Measurements from ENCODE around the gene NHS. TPM values are rescaled to one million over a fixed set of nuclear protein-coding genes. Genes with fewer than 3 reads are reported as not detected.

Gene NHS
- total RNA-seq, 4 donors from 2014 or later: 6.9 to 16.9 (median 9.9) TPM

GRCh38 chrX:17656035-17656418 is 281.0 kb downstream of the NHS start:
- Histone ChIP-seq H3K27me3 (no peaks in the 10 kb centered on the region), H3K4me1 (peaks cover 0 to 10% of the 10 kb centered on the region in 2 donors), H3K9me3 (no peaks in the 10 kb centered on the region), H3K36me3 (no peaks in the 10 kb centered on the region), H3K27ac (no peak overlapping the region), H3K4me3 (replicated peaks in 1 of 3) (peak overlapping the region in 1 of 3 donors; percentile 5)
- 0% methylated on average over 2 to 6 of the region's 36 CpGs for WGBS, 2 donors
- TF ChIP-seq CTCF (IDR thresholded peaks at IDR 0.05) (no peak), POLR2A (IDR thresholded peaks at IDR 0.05) (no peak)
- intact Hi-C loops (cut with DNase I): no loop called here
- DNase-seq: peak; percentile 9 to 15

- H3K27ac ChIP-seq: no peak overlapping the region
- no peak for TF ChIP-seq CTCF (IDR thresholded peaks at IDR 0.05)
- no peak for TF ChIP-seq POLR2A (IDR thresholded peaks at IDR 0.05)
- intact Hi-C loops (cut with DNase I): no loop called here
- no peaks in the 10 kb centered on the region for H3K36me3 ChIP-seq
- no peaks in the 10 kb centered on the region for H3K9me3 ChIP-seq
- H3K4me3 ChIP-seq (replicated peaks in 1 of 3): no peak overlapping the region
- DNase-seq: no peak
- WGBS, 2 donors: 22% methylated on average over 4 of the region's 16 CpGs; no CpG with 5 or more reads in 1 of the 2 donors
- no peaks in the 10 kb centered on the region for H3K27me3 ChIP-seq
- peaks cover 0 to 10% of the 10 kb centered on the region in 2 donors for H3K4me1 ChIP-seq
These were observed 281.6 kb downstream of the NHS start for GRCh38 chrX:17656556-17656955.

- no peaks in the 10 kb centered on the region for H3K9me3 ChIP-seq
- TF ChIP-seq POLR2A (IDR thresholded peaks at IDR 0.05): no peak
- no peak for TF ChIP-seq CTCF (IDR thresholded peaks at IDR 0.05)
- no peaks in the 10 kb centered on the region for H3K4me1 ChIP-seq
- no peak for DNase-seq
- WGBS, 2 donors: 95 to 100% methylated on average over 3 of the region's 3 CpGs
- intact Hi-C loops (cut with DNase I): no loop called here
- H3K36me3 ChIP-seq: no peaks in the 10 kb centered on the region
- H3K4me3 ChIP-seq (replicated peaks in 1 of 3): no peak overlapping the region
- H3K27me3 ChIP-seq: no peaks in the 10 kb centered on the region
- no peak overlapping the region for H3K27ac ChIP-seq
These were observed 287.4 kb downstream of the NHS start for GRCh38 chrX:17662391-17662790.

- H3K27me3 ChIP-seq: no peaks in the 10 kb centered on the region
- H3K4me1 ChIP-seq: no peaks in the 10 kb centered on the region
- no peak for TF ChIP-seq CTCF (IDR thresholded peaks at IDR 0.05)
- TF ChIP-seq POLR2A (IDR thresholded peaks at IDR 0.05): no peak
- H3K4me3 ChIP-seq (replicated peaks in 1 of 3): no peak overlapping the region
- no peaks in the 10 kb centered on the region for H3K36me3 ChIP-seq
- WGBS, 2 donors: 85% methylated on average over 4 of the region's 4 CpGs
- intact Hi-C loops (cut with DNase I): no loop called here
- DNase-seq: no peak
- no peaks in the 10 kb centered on the region for H3K9me3 ChIP-seq
- H3K27ac ChIP-seq: no peak overlapping the region
These were observed 293.9 kb downstream of the NHS start for GRCh38 chrX:17668929-17669328.

GRCh38 chrX:17669458-17669857 is 294.5 kb downstream of the NHS start:
- intact Hi-C loops (cut with DNase I): no loop called here
- TF ChIP-seq CTCF (IDR thresholded peaks at IDR 0.05): no peak
- no peak for TF ChIP-seq POLR2A (IDR thresholded peaks at IDR 0.05)
- Histone ChIP-seq H3K36me3 (no peaks in the 10 kb centered on the region), H3K4me3 (replicated peaks in 1 of 3) (no peak overlapping the region), H3K9me3 (no peaks in the 10 kb centered on the region), H3K27ac (no peak overlapping the region), H3K4me1 (no peaks in the 10 kb centered on the region), H3K27me3 (no peaks in the 10 kb centered on the region)
- no peak for DNase-seq
- 63 to 64% methylated on average over 2 of the region's 2 CpGs for WGBS, 2 donors

Data from thyroid gland (tissue), 4 donors.